ENCODE data around the gene FAM184A. TPM values are rescaled to one million over a fixed set of nuclear protein-coding genes. Genes with fewer than 3 reads are reported as not detected.
A peak's percentile ranks its signal among the peaks of the same experiment; 100 is the strongest.

FAM184A gene
- total and polyA plus RNA-seq, 5 experiments from 2014 or later, result 0.51 to 5.3 (median 2.2) TPM

DNA sequence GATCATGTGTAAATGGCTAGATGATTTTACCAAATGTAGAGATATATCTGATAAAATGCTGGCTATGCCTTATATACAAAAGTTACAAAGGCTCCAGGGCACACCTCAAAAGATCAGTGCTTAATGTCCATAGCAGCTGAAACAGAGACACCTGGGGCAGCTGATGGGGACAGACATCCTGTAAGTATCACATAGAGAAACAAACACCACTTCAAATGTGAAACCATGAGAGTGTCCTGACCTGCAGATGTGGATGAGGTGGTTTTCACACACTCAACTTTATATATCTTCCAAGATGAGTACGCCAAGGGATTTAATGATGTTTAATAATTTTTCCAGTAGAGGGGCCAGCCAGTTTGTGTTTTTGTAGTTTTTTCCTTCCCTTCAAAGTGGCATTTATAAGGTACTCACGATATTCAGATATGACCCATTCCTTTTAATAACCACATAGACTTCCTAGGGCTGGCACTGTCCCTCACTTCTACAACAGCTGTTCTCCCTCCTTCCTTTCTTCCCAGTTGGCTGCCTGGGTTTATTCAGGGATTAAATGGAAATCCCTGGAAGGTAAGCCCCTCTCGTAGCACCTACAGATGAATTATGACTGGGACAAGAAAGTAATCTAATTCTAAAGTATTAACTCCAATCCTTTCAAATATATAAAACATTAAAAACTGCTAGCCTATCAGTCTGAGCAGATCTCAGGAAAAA is 93.2 kb downstream of the FAM184A start:
- H3K4me3 Mint-ChIP-seq, result no peak overlapping the region
- DNase-seq, result no peak
- no peaks in the 10 kb centered on the region for H3K4me1 Mint-ChIP-seq
- H3K36me3 Mint-ChIP-seq, result no peaks in the 10 kb centered on the region
- POLR2A ChIA-PET, result no interaction called here
- ATAC-seq, result no peak
- no peaks in the 10 kb centered on the region for H3K9me3 Mint-ChIP-seq
- peak overlapping the region in 1 of 10 donors; percentile 16 for H3K27ac Mint-ChIP-seq
- no peaks in the 10 kb centered on the region for H3K27me3 Mint-ChIP-seq

DNA sequence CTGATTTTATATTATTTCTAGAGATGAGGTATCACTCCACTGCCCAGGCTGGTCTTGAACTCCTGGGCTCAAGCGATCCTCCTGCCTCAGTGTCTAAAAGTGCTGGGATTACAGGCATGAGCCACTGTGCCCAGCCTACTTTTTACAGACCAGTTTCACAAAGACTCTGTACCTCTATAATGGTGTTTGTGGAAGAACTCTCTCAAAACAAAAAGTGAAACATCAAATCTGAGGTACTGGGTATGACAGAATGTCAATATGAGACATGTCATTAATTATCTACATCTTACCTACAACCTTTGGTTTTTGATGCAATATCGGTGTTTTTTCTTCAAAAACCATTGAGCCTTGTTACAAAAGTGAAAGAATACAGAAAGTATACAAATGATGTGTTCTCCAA is 94.1 kb downstream of the FAM184A start:
- ATAC-seq, result no peak
- POLR2A ChIA-PET, result no interaction called here
- Mint-ChIP-seq H3K4me3 (no peak overlapping the region), H3K4me1 (no peaks in the 10 kb centered on the region), H3K27ac (peak overlapping the region in 1 of 10 donors; percentile 11), H3K36me3 (peaks cover 0 to 3% (median under 1%) of the 10 kb centered on the region in 3 donors), H3K9me3 (no peaks in the 10 kb centered on the region), H3K27me3 (no peaks in the 10 kb centered on the region)
- no peak for DNase-seq

DNA sequence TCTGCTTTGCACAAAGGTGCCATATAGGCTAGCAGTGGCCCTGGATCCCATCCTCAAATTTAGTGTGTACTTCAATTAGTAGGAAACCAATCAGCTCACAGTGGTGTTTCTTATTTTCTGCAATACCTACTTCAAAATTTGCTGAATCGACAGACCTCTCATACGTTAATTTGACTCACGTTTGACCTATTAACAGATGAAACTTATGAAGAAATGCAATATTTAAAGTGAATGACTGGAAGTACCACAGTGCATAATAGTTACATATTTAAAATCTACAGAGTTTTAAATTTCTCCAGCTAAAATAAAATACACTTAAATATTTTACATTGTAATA is 95.9 kb downstream of the FAM184A start:
- POLR2A ChIA-PET, result no interaction called here
- Mint-ChIP-seq H3K27me3 (no peaks in the 10 kb centered on the region), H3K4me3 (no peak overlapping the region), H3K27ac (no peak overlapping the region), H3K4me1 (no peaks in the 10 kb centered on the region), H3K36me3 (peaks cover 0 to 10% (median 10%) of the 10 kb centered on the region in 3 donors), H3K9me3 (no peaks in the 10 kb centered on the region)
- no peak for ATAC-seq
- DNase-seq, result no peak

DNA sequence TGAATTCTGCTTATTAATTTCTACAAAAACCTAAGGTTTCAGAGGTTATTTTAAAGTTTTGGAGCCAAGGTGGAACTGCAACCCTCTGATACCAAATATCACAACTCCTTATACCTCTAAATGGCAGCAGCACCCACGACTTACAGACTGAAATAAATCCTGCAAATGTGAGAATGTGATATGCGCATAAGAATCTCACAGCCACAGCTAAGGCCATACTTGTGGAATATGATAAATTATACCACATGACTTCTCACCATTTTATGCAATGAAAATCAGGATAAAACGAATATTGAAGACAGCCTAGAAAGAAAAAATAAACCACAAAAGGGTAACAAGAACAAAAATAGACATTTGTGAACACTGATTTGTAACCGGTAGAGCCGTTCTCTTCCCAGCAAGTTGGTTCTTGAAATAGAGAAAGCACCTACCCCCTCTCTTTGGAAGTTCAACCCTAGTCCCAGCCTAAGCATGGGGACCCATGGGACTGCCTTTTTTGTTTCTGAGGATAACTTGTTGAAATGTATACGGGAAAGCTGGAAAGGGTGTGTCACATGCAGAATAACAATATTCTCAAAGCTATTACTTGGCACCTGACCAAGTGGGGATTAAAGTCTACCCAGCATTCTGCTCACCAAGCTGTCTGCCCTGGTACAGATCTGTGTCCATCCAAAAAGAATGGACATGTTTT is 96.4 kb downstream of the FAM184A start:
- POLR2A ChIA-PET, result no interaction called here
- H3K36me3 Mint-ChIP-seq, result peaks cover 0 to 10% (median 10%) of the 10 kb centered on the region in 3 donors
- ATAC-seq (no peak), DNase-seq (no peak)
- no peaks in the 10 kb centered on the region for H3K4me1 Mint-ChIP-seq
- no peak overlapping the region for H3K4me3 Mint-ChIP-seq
- H3K27ac Mint-ChIP-seq, result no peak overlapping the region
- H3K27me3 Mint-ChIP-seq, result no peaks in the 10 kb centered on the region
- H3K9me3 Mint-ChIP-seq, result no peaks in the 10 kb centered on the region

DNA sequence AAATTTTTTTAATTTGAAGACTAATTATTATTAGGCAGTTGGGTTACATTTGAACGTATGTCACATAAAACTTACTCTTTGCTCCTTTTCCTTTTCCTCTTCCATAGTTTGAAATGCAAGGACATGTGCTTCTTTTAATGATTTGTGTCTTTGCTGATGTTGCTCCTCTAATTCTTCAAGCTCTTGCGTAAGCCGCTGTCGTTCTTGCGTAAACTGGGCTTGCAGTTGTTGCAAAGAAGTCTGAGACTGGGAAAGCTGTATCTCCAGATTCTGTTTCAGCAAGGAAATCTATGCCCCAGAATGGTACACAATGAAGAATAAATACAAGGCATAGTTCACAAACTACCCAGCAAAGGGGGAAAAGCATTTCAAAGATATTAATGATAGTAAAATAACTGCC is 98.4 kb downstream of the FAM184A start:
- POLR2A ChIA-PET, result no interaction called here
- Mint-ChIP-seq H3K27ac (peak overlapping the region in 1 of 10 donors; percentile 13), H3K27me3 (no peaks in the 10 kb centered on the region), H3K36me3 (peaks cover 0 to 13% (median 10%) of the 10 kb centered on the region in 3 donors), H3K4me1 (no peaks in the 10 kb centered on the region), H3K4me3 (no peak overlapping the region), H3K9me3 (no peaks in the 10 kb centered on the region)
- ATAC-seq (no peak), DNase-seq (no peak)

DNA sequence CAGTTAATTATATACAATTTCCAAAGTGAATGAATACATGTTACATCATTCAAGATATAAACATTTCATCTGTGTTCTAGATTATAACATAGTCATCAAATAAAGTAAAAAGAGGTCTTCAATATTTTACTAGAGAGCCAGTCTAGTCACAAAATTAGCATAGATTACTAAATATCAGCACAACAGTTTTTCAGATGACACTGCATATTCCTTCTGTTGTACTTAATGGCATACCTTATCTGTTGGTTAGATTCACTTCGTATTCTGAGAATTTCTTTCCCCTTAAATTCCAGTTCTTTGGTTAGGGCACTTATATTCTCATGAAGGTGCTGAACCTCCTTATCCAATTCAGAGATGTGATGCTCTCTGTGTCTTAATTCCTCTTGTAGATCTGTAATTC is 103.7 kb downstream of the FAM184A start:
- H3K36me3 Mint-ChIP-seq, result peaks cover 0 to 12% (median 10%) of the 10 kb centered on the region in 3 donors
- H3K27me3 Mint-ChIP-seq, result no peaks in the 10 kb centered on the region
- ATAC-seq (no peak), DNase-seq (no peak)
- no peak overlapping the region for H3K4me3 Mint-ChIP-seq
- H3K4me1 Mint-ChIP-seq, result no peaks in the 10 kb centered on the region
- POLR2A ChIA-PET, result no interaction called here
- no peak overlapping the region for H3K27ac Mint-ChIP-seq
- no peaks in the 10 kb centered on the region for H3K9me3 Mint-ChIP-seq

DNA sequence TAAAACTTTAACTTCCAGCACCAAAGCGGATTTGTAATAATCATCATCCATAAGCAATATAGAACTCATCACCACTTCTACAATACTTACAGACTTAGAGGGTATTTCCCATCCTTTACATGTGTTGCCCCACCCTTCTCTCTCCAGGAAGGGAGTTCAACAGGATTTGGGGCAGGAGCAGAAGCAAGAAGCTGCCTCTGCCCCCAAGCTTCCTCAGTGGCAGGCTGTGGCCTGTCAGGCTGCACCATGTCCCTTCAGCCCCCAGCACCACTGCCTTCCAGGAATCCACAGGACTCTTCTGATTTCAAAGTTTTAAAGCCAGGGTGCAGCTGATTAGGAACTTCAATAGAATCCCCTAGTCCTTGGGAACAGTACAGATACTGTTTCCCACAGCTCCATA is 106.8 kb downstream of the FAM184A start:
- ATAC-seq, result no peak
- DNase-seq, result no peak
- no peaks in the 10 kb centered on the region for H3K27me3 Mint-ChIP-seq
- H3K4me3 Mint-ChIP-seq, result no peak overlapping the region
- no peaks in the 10 kb centered on the region for H3K9me3 Mint-ChIP-seq
- H3K36me3 Mint-ChIP-seq, result peaks cover 0 to 6% (median 0%) of the 10 kb centered on the region in 3 donors
- POLR2A ChIA-PET, result no interaction called here
- H3K4me1 Mint-ChIP-seq, result no peaks in the 10 kb centered on the region
- H3K27ac Mint-ChIP-seq, result no peak overlapping the region

DNA sequence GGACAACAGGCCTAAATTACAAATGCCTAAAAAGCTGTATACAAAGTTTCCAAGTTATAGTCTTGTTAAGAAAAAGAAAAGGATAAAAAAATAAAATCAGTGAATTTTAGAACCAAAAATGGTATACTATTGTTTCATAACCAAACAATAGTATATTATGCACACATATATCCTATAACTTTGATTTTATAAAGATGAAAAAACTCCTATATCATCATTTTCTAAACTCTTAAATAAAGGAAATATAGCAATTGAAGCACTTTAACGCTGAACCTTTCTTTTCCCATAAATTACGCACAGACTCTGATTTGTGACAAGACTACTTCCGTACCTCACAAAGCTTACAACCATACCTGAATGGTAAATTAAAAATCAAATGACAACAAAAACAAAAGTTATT is 107.6 kb downstream of the FAM184A start:
- ATAC-seq (no peak), DNase-seq (no peak)
- Mint-ChIP-seq H3K4me3 (no peak overlapping the region), H3K4me1 (no peaks in the 10 kb centered on the region), H3K27ac (no peak overlapping the region), H3K36me3 (peaks cover 0 to 4% (median 0%) of the 10 kb centered on the region in 3 donors), H3K9me3 (no peaks in the 10 kb centered on the region), H3K27me3 (no peaks in the 10 kb centered on the region)
- POLR2A ChIA-PET, result no interaction called here

DNA sequence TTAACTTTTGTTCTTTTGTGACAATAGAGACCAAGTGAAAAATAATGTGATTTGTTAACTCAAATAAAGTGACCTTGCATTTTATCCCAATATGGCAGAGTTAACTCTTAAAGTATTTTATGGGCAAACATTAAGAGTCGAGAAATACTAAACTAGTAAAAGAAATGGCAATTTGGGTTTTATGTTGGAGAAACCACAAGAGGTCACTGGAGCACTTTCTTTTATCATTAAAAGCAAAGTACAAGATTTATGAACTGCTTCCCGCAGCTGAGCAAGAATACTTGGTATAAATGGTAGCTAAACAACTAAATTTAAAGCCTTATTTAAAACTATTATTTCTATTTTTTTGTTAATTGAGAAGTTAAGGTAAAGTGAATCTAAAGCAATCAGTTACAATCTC is 110.0 kb downstream of the FAM184A start:
- Mint-ChIP-seq H3K9me3 (no peaks in the 10 kb centered on the region), H3K4me3 (no peak overlapping the region), H3K36me3 (peaks cover 0 to 4% (median 0%) of the 10 kb centered on the region in 3 donors), H3K27ac (no peak overlapping the region), H3K4me1 (no peaks in the 10 kb centered on the region), H3K27me3 (no peaks in the 10 kb centered on the region)
- DNase-seq (peak in 3 of 10 donors; percentile 6 to 21 (median 19)), ATAC-seq (no peak)
- POLR2A ChIA-PET, result no interaction called here

DNA sequence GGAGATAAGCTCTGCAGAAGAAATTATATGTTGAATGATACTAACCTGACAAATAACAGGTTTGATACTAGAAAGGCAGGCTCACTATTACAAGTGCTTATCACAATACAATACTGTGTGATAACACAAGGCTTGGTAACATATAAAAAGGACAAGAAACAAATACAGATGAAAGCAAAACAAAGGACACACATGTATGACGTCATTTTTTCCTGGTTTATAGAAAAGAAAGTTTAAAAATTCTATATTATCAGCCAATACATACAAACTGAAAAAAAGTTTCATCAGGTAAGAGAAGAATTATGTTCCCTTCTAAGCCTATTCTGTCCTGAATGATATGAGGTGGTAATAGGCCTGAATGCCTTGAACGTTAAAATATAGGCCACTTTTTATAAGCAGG is 111.2 kb downstream of the FAM184A start:
- POLR2A ChIA-PET, result no interaction called here
- Mint-ChIP-seq H3K4me1 (no peaks in the 10 kb centered on the region), H3K36me3 (peaks cover 0 to 4% (median 0%) of the 10 kb centered on the region in 3 donors), H3K9me3 (no peaks in the 10 kb centered on the region), H3K27me3 (no peaks in the 10 kb centered on the region), H3K27ac (no peak overlapping the region), H3K4me3 (no peak overlapping the region)
- ATAC-seq (no peak), DNase-seq (no peak)

DNA sequence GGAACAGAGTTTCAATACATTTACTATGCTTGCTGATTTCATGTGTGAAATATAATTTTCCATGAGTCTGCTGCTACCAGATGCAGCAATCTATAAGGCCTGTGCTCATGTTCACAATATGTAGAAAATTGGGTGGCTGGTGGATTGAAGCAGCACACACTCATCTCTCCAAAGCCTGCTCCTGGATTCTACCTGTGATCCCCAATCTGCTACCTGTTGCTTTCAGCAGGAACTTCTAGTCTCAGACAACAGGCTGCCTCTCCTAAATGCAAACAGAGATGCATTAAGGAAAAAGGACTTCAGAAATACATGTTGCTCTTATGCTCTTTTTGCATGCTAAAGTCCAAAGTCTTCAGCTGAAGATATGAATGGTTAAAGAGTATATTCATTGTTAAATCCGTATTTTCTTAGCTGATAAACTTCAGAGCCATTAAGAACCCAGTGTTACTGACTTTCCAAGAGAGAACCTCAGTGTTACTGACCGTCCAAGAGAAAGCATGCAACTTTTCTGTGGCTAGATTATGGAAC is 112.6 kb downstream of the FAM184A start:
- H3K27me3 Mint-ChIP-seq, result no peaks in the 10 kb centered on the region
- POLR2A ChIA-PET, result interaction anchor here (0.7 kb wide), 1 partner anchor 145 kb away, joined by 3 read pairs; no protein-coding TSS in a partner anchor
- DNase-seq (no peak), ATAC-seq (no peak)
- H3K9me3 Mint-ChIP-seq, result no peaks in the 10 kb centered on the region
- H3K4me3 Mint-ChIP-seq, result no peak overlapping the region
- peak overlapping the region in 1 of 10 donors; percentile 14 for H3K27ac Mint-ChIP-seq
- H3K4me1 Mint-ChIP-seq, result peaks cover 0 to 2% (median 0%) of the 10 kb centered on the region in 4 donors
- H3K36me3 Mint-ChIP-seq, result peaks cover 0 to 3% (median 0%) of the 10 kb centered on the region in 3 donors

DNA sequence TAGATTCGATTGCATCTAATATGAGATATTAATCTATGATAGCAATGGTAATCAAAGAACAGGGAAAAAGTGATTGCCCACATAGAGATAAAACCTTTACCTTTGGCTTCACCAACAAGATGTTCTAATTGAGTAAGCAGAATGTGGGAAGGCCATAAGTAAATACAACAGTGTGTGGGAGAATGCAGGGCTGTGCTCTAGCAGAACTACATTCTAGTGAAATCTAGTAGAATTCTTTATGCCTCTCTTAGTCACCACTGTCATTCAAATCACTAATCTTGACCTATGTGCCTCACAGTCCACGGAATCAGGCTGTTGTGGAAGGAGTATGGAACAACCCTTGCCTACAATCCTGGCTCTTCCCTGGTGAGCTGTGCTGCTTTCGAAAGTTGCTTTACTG is 113.1 kb downstream of the FAM184A start:
- ATAC-seq (no peak), DNase-seq (no peak)
- Mint-ChIP-seq H3K9me3 (no peaks in the 10 kb centered on the region), H3K4me1 (peaks cover 0 to 2% (median 0%) of the 10 kb centered on the region in 4 donors), H3K4me3 (no peak overlapping the region), H3K27ac (no peak overlapping the region), H3K27me3 (no peaks in the 10 kb centered on the region), H3K36me3 (peaks cover 0 to 3% (median 0%) of the 10 kb centered on the region in 3 donors)
- POLR2A ChIA-PET, result interaction anchor here (0.7 kb wide), 1 partner anchor 145 kb away, joined by 3 read pairs; no protein-coding TSS in a partner anchor

DNA sequence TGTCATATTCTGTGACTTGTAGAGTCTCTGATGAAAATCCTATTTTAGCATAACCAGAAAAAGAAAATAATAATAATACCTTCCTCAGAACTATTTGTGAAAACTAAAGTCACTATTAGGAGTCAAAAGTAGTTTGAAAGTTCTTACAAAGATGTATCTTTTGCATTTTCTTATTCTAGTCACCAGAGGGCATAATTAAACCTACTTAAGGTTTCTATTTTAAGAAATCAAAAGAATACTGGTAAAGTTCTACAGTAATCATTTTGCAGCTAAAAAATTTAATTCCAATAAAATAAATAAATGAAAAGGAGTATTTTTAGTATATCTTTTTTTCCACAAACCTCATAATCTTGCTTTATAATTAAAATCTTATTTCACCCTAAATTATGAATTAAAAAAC is 115.5 kb downstream of the FAM184A start:
- no peak for ATAC-seq
- H3K27ac Mint-ChIP-seq, result no peak overlapping the region
- no peak overlapping the region for H3K4me3 Mint-ChIP-seq
- H3K27me3 Mint-ChIP-seq, result no peaks in the 10 kb centered on the region
- POLR2A ChIA-PET, result no interaction called here
- DNase-seq, result peak in 3 of 10 donors; percentile 6 to 16 (median 9)
- H3K9me3 Mint-ChIP-seq, result no peaks in the 10 kb centered on the region
- H3K36me3 Mint-ChIP-seq, result peaks cover 0 to 3% (median 0%) of the 10 kb centered on the region in 3 donors
- H3K4me1 Mint-ChIP-seq, result peaks cover 0 to 7% (median 1%) of the 10 kb centered on the region in 4 donors

Data from naive thymus-derived CD8-positive, alpha-beta T cell (primary cell).